Activated naive CD4-positive, alpha-beta T cell (primary cell): ENCODE measurements around the gene LRRN2.
"Not testable (repeated sequence)": the region's sequence is repeated elsewhere in the genome, so short reads cannot be mapped to it uniquely, and the experiment has no call there.

Experiments used
- DNase-seq, 4 experiments: peaks; one replicate each; lab custom pipeline; 2025; lab: John Stamatoyannopoulos, UW

The LRRN2 gene

DNA sequence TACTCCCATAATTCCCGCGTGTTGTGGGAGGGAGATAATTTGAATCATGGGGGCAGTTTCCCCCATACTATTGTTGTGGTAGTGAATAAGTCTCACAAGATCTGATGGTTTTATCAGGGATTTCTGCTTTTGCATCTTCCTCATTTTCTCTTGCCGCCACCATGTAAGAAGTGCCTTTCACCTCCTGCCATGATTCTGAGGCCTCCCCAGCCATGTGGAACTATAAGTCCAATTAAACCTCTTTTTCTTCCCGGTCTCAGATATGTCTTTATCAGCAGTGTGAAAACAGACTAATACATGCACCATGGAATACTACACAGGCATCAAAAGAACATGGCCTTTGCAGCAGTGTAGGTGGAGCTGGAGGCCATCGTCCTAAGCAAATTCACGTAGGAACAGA, 56.1 kb downstream of the LRRN2 start:
- not testable (repeated sequence) for DNase-seq

DNA sequence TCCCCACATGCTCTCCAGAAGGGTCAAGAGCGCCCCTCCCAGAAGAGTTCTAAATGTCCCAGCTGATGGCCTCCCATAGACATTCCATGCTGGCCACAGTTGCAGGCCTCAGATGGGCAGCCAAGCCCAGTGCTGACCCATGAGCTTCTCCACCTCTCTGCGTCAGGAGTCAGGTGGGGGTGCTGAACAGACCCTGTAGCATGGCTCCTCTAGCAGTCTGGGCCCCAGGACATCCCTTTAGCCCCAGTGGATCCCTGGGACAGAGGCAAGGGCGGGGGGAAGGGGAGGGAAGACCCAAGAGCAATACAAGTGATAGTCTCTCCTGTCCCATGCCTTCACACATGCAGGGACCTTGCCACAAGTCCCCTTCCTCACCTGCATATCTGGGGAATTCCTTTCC, 56.7 kb downstream of the LRRN2 start:
- no peak for DNase-seq

DNA sequence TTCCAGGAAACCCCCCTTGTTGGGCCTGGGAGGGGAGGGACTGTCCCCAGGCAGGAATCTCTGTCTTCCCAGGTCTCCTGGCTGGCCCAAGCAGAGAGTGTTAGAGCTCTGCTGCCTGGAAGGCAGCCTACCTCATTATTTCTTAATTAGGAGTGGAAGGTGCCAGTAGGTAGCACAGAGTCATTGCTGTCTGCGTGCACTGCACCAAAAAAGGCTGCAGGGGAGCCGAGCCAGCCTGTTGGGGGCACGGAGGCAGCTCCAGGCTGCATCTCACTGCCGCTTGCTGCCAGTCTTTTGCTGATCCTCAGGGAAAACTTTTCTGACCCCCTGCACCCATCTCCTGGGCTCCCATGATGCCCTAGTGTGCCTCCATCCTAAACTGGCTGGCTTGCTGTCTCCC, 58.1 kb downstream of the LRRN2 start:
- no peak for DNase-seq

DNA sequence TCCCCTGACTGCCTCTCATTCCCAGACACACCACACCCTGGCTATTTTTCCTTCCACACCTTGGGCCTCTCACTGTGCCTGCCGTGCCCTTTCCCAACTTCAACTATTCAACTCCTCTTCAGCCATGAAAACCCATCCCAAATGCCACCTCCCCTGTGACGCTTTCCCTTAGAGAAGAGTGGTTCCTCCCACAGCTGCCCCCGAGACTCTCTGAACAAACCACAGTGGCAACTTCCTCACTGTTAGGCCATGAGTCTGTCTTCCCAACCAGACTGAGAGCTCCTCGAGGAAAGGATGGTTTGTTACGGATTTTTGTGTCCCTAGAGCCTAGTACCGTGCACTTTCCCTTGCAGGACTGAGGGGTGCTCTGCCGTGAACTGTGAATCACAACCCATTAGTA, 59.2 kb downstream of the LRRN2 start:
- no peak for DNase-seq

DNA sequence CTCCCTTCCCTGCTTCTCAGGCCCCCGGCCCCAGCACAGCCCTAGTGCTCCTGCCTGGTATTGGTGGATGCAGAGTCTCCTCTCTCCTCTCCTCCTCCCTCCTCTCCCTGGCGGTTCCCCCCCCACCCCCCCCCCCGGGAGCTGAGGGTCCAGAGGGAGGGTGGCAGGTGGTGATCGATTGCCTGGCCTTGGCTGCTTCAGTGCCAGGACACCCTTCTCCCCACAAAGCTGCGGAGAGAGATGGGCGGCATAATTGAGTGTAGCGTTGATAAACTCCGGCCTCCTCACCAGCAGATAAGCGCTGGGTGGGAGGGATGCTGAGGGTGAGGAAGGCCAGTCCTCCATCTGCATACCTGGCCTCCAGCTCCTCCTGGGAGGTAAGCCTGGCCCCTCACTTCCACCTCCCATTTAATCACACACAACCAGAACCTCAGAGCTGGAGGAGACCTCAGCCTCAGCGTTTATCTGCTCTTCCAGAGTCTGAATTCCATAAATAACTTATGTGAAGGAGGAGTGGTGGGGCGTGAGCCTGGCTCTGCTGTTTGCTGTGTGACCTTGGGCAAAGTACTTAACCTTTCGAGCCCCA, 60.8 kb downstream of the LRRN2 start:
- DNase-seq, result no peak

DNA sequence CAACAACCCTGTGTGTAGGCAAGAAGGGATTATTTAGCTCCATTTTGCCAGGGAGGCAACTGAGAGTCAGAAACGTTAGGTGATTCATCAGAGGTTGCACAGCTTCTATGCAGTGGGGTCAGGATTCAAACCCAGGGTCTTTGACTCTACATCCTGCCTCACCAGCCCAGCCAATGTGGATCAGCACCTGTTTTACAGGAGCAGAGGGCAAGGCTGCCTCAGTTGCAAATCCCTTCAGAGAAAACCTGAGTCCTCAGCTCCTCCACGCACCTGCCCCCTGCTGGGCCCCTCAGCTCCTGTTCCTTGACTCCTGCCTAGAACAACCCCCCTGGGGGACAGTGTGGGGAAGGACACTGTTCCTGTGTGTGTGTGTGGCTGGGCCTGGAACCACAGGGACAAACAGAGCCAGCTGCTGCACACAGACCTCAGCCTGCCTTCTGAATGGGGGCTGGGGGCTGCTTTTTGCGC, 61.6 kb downstream of the LRRN2 start:
- DNase-seq, result no peak

DNA sequence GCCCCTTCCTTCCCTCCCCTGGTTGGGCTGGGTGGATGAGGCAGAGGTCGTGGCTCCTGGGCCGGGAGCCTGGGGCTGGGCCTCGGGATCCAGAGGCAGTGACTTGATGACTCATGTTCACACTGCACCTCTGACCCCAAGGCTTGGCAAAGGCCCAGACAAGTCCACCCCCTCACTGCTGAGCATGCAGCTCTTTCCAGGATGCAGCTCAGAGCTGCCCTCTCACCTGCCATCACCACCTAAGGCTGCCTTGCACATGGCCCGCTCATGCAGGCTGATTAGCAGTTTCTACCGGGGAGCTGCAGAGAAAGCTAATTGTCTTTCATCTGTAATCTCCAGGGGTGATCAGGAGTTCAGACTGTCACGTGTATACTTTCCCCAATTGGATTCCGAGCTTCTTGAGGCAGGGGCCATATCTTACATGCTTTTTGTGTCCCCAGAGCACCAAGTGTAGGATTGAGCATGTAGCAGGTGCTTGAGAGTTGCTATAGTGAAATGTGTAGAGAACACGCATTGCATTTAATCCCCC, 62.1 kb downstream of the LRRN2 start:
- DNase-seq, result no peak

DNA sequence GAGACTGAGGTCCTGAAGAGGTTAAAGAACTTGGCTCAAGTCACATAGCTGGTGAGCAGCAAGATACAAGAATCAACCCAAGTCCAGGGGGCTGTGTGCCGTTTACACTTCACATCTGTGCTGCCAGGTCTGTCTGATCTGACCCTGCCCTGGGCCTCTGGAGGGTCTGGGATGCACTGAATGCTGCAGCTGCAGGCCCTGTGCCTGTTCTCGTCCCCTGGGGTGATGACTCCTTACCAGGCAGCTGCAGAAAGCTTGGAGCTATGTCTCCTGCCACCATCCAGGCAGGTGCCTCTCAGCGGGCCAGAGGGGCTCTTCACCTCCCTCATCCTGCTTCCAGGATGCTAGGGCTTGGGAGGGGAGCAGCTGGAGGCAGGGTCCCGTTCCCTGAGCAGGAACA, 63.5 kb downstream of the LRRN2 start:
- DNase-seq, result no peak

DNA sequence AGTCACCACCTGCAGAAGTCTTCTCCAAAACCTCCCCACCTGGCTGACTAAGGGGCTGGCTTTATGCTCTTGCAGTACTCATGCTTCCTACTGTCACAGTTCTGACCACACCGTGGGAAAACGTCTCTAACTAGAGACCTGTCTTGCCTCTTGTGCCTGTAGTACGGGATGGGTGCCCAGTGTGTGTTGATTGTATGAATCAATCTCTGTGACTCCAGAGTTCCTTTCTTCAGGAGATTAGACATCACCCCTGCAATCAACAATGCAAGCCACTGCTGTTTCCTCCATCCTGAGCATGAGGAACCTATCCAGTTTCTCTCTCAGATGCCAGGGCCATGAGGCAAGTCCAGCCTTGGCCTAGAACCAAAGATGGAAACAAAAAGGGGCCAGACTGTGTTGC, 64.1 kb downstream of the LRRN2 start:
- DNase-seq, result no peak

DNA sequence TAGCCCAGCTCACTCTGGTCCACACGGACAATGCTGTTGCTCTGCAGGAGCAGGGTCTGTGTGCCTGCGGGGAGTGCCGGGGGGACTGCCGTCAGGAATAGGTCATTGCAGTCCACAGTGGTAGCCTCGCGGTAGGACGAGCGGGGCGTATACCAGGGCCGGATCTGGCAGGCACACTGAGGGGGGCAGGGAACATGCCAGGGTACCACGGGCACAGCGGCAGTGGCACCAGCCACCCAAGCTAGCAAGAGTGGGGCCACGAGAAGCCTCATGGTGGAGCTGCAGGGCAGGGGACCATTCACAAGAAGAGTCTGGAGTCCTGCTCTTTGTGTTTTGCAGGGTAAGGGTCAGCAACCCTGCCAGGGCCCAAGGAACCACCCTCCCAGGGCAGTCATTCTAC, 65.8 kb downstream of the LRRN2 start:
- DNase-seq, result no peak

DNA sequence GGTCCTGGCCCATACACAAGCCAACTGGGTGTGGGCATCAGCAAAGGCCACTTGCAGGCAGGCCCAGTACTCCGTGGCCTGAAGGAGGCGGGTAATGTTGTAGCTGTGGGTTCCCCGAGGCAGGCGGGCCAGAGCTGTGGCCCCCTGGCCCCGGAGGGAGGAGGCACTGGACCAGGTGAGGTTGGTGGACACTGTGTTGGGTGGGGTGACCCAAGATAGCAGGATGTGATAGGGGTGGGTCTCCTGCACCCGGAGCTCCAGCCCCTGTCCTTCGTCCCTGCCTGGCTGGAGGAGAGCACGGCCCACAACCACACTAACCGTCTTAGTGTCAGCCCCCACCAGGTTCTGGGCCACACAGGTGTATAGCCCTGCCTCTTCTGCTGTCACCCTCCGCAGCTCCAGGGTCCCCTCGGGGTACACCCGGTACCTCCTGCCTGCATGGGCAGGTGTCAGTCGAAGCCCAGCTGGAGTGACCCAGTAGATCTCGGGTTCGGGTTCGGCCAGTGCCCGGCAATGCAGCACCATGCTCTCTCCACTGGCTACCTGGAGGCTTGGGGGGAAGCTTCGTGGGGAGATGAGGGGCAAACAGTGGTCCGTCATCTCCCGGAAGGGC, 67.3 kb downstream of the LRRN2 start:
- DNase-seq, result no peak

DNA sequence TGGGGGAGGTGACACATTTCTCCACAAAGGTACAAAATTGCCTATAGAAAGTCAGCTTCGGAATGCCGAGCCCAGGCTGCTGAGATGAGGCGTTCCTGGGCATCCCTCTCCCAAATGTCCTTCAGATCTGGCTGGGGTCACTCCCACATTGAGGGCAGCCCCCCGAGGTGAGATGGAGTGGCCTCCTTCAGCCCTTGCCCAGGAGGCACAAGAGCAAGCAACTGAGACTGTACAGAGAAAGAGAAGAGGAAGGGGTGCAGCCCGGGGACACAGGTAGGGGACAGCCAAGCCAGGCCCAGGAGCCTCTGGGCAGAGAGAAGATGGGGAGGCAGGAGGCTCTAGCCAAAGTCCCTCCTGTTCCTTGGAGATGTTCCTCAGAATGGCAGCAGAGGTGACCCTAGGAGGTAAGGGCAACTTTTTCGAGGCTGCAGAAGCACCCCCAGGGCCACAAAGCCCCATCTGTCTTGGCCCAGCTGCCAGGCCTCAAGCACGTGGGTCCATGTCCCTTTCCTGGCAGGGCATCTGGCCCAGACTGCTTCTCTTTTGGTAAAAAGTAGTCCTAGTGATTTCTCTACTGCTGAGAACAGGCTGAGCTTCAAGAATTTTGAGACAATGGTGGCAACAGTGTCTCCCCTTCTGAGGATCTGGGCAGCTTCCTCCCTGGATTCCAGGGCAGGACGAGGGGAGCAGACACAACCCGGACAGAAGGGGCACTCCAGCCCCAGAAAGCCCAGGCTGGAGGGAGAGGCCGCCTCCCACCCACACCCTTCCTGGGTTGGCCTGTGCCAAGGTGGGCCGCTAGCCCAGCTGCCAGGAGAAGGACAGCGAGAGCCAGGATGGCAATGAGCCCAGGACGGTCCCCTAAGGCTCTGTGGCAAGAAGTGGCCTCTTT, 68.0 kb downstream of the LRRN2 start:
- DNase-seq, result no peak

DNA sequence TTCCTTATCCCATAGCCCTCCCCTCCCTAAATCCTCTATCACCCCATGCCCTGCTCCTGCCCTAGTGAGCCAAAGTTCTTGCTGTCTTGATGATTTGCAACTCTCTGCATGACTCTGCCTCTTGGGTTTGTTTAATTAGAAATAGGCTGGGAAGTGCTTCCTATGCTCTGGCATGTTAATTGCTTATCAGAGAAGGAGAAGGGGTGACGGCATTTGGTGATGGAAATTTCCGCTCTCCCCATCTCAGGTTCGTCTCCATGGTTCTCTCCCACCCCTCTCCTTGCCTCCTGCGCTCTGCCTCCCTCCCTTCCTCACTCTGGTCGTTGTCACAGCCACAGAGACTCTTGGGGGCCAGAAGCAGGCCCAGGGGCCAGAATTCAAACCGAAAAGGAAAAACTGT, 68.9 kb downstream of the LRRN2 start:
- DNase-seq, result no peak

DNA sequence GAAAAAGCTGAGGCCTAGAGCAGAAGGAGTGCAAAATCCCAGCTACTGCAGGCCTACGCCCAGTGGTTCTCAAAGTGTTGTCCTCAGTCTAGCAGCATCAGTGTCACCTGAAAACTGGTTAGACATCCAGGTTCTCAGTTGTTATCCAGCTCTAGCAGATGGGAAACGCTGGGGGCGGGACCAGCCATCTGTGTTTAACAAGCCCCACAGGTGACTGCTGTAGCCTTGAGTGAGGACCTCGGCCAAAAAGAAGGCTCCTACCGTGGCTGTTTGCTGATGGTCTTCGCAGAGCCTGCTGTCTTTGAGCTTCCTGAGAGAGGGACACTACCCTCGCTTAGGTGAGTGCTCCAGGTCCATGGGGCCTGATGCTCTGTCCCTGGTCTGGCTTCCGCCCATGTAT, 69.7 kb downstream of the LRRN2 start:
- DNase-seq, result no peak

DNA sequence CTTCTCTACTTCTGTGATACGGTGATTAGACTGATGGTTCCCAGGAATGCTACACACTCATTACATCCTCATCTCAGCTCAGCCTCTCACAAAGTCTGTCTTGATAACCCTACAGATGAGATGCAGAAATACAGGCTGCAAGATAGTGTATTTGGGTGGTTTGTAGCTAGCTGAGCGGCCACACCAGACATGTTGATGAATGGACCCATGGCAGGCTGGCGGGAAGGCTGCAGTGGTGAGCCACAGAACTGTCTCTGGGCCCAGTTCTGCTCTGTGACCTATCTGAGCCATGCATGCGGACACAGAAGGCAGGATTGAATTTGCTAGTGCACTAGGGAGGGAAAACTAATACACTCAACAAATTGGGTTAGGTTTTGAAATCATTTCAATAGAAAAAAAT, 71.9 kb downstream of the LRRN2 start:
- no peak for DNase-seq

DNA sequence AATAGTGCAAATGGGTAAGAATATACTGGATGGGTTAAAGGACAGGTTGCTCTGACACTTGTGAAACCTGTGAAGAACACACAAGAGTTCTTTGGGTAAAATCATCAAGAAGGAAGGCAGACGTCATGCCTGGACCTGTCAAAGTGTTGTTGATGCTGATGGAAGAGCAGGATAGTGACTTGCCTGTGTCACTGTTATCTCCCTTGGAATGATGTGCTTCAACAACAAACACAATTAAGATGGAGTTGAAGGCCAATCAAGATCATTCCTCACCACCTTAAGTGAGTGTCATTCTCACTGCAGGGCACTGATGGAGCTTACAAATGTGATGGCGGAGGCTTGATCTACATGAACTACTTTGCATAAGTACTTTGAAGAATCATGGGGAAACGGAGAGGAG, 73.2 kb downstream of the LRRN2 start:
- DNase-seq, result no peak

DNA sequence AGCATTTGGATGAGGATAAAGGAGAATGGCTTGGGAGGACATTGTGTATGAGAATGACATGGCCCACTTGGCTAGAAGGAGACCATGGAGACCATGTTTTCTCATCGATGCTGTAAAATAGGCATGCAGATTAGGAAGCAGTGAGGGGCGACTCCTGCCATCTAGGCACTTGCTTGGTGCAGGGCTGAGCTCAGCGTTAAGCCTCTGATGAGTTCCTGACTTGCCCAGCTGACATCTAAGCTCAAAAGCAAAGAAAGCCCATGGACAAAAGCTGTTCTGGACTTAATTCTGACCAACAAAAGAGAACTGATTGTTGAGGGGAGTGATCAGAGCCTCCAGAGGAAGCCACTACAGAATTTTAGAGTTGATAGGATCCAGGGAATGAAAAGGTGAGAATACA, 74.5 kb downstream of the LRRN2 start:
- DNase-seq, result no peak

DNA sequence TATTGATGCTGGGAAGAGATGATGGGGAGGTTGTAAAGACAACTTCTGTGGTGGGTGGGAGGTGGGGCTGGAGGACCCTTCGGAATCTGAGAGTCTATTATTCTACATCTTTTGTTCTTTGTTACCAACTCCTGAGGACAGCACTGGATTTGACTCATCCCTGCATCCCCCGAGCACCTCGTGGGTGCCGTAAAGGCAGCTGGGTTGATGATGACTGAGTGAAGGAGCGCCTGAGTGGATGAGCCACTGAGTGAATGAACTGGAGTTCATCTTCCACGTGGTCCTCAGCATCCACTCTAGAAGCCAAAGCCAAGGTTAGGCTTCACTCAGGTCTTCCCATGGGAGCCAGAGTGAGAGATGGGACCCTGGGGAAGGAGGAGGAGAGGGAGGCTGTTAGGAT, 77.6 kb downstream of the LRRN2 start:
- no peak for DNase-seq

DNA sequence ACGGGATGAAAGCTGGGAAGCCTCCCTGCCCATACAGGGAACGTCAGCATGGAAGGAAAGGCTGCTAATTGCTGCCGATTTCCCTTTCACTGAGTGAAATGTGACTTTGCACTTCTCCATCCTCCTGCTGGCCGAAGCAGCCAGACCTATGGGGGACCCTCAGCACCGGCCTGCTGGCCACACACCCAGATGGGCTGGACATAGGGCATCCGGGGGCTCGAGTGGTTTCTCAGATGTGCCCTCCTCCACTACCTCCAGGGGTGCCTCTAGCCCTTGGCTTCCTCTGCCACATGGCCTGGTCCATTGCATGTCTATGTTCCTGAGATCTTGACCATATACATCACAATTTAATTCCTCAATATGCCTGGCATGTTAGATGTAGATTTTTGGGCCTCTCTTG, 79.7 kb downstream of the LRRN2 start:
- DNase-seq, result no peak

DNA sequence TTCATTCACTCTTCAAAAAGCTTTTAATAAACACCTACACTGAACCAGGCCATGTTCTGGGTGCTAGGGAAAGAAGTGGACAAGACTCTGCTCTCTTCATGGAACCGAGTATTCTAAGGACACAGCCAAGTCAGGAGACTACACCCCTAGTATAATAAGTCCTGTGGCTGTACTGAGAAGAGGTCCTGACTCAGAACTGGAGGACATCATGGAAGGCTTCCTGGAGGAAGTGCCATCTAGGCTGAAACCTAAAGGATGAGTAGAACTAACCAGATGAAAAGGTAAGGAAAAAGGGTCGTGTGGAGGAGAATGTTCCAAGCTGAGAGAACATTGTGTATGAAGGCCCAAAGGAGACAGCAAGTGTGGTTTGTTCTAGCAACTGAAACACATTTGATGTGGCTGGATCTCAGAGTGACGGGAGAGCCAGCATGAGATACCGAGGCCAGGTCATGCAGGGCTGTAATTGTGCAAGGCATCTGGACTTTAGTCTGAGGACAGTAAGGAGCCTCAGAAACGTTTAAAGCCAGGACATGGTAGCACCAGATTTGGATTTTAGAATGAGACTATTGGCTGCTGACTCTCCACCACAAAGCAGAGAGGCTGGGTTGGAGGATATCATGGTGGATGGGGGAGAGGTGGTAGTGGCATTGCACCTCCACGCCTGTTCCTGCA, 82.5 kb downstream of the LRRN2 start:
- DNase-seq, result no peak

DNA sequence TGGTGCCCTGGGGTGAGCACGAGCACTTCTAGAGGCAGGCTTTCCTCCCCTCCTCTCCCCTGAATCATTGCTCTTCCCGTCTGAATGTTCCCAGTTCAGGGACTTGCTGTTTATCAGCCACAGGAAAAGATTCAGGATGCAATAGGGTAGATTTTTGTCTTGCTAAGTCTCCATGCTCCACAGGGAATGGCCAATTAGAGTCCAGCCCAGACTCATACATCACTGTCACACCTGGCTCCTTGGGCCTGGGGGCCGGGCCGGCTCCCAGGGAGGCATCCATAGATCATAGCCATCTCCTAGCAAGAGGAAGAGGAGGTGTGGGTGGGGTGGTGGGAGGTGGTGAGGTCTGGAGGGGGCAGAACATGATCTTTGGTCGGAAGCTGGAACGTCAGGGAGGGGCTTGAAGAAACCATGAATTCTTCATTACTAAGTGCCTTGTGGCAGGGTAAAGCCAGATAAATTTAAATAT, 83.4 kb downstream of the LRRN2 start:
- DNase-seq, result no peak

DNA sequence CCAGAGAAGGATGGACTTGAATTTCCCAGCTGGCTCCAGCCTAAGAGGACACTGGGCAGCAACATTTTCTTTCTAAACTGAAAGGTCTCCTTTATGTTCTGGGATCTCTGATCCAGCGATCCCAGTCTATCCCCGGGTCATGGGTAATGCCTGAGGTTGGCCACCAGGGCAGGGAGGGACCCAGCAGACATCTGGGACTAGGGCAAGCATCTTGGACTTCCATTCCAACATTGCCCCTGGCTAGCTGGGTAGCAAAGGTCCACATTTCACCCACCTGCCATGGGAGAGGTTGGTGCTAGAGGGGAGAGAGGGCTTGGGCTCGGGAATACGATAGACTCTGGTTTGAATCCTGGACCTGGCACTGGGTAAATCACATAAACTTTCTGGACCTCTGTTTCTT, 84.6 kb downstream of the LRRN2 start:
- no peak for DNase-seq
